ENCODE results near the gene LCT. TPM values are rescaled to one million over a fixed set of nuclear protein-coding genes. Genes with fewer than 3 reads are reported as not detected.

Gene LCT
- total and polyA plus RNA-seq, 2 donors from 2014 or later: 0.19 TPM; not detected in 1

DNA sequence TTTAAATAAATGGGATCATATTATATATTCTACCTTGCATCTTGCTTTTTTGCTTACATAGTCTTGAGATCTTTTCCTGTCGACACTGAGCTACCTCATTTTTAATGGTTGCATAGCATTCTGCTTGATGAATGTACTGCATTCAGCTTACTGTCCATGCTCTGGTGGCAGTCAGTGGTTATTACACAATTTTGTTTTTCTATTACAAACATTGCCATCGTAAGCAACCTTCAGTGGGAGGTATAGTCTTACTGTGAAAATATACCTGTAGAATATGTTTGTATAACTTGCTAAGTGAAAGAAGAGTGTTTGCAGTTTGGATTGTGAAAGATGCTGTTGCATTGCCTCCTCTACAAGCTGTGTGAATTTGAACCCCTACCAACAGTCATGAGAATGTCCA lies 52.0 kb downstream of the LCT start:
- Histone ChIP-seq H3K27me3 (ENCODE audit: control insufficient read depth, insufficient read depth, low read length) (no peaks in the 10 kb centered on the region), H3K4me3 (ENCODE audit: low read length in 3 of 3) (no peak overlapping the region), H3K36me3 (ENCODE audit: control insufficient read depth in 2 of 3, insufficient read depth in 3 of 3, low read length in 3 of 3) (peaks cover 14 to 44% (median 25%) of the 10 kb centered on the region in 3 donors), H3K9ac (ENCODE audit: low read length in 3 of 3) (no peak overlapping the region), H3K9me3 (ENCODE audit: control insufficient read depth in 2 of 3, insufficient read depth in 1 of 3, low read length in 3 of 3) (no peaks in the 10 kb centered on the region), H3K4me1 (ENCODE audit: control insufficient read depth in 2 of 3, insufficient read depth in 2 of 3, low read depth in 1 of 3, low read length in 3 of 3) (no peaks in the 10 kb centered on the region), H3K27ac (ENCODE audit: low read depth in 2 of 2, low read length in 2 of 2) (no peak overlapping the region)
- TF ChIP-seq, protein P1, sequence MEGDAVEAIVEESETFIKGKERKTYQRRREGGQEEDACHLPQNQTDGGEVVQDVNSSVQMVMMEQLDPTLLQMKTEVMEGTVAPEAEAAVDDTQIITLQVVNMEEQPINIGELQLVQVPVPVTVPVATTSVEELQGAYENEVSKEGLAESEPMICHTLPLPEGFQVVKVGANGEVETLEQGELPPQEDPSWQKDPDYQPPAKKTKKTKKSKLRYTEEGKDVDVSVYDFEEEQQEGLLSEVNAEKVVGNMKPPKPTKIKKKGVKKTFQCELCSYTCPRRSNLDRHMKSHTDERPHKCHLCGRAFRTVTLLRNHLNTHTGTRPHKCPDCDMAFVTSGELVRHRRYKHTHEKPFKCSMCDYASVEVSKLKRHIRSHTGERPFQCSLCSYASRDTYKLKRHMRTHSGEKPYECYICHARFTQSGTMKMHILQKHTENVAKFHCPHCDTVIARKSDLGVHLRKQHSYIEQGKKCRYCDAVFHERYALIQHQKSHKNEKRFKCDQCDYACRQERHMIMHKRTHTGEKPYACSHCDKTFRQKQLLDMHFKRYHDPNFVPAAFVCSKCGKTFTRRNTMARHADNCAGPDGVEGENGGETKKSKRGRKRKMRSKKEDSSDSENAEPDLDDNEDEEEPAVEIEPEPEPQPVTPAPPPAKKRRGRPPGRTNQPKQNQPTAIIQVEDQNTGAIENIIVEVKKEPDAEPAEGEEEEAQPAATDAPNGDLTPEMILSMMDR (IDR thresholded peaks at IDR 0.05; ENCODE audit: borderline replicate concordance, extremely low read depth, insufficient read depth): no peak
- no peak for DNase-seq
- no peak for FAIRE-seq
- intact Hi-C loops (cut with DNase I): no loop called here

- Histone ChIP-seq H3K4me3 (ENCODE audit: low read length in 3 of 3) (no peak overlapping the region), H3K36me3 (ENCODE audit: control insufficient read depth in 2 of 3, insufficient read depth in 3 of 3, low read length in 3 of 3) (peaks cover 16 to 55% (median 30%) of the 10 kb centered on the region in 3 donors), H3K9me3 (ENCODE audit: control insufficient read depth in 2 of 3, insufficient read depth in 1 of 3, low read length in 3 of 3) (no peaks in the 10 kb centered on the region), H3K4me1 (ENCODE audit: control insufficient read depth in 2 of 3, insufficient read depth in 2 of 3, low read depth in 1 of 3, low read length in 3 of 3) (no peaks in the 10 kb centered on the region), H3K27me3 (ENCODE audit: control insufficient read depth, insufficient read depth, low read length) (no peaks in the 10 kb centered on the region), H3K9ac (ENCODE audit: low read length in 3 of 3) (no peak overlapping the region), H3K27ac (ENCODE audit: low read depth in 2 of 2, low read length in 2 of 2) (no peak overlapping the region)
- intact Hi-C loops (cut with DNase I): no loop called here
- no peak for FAIRE-seq
- peak in 2 of 5 donors; percentile 37 to 42 for DNase-seq
- TF ChIP-seq, protein P1 (IDR thresholded peaks at IDR 0.05; ENCODE audit: borderline replicate concordance, extremely low read depth, insufficient read depth): no peak
Observed at GRCh38 chr2:135783439-135783838, 53.5 kb downstream of the LCT start.

DNA sequence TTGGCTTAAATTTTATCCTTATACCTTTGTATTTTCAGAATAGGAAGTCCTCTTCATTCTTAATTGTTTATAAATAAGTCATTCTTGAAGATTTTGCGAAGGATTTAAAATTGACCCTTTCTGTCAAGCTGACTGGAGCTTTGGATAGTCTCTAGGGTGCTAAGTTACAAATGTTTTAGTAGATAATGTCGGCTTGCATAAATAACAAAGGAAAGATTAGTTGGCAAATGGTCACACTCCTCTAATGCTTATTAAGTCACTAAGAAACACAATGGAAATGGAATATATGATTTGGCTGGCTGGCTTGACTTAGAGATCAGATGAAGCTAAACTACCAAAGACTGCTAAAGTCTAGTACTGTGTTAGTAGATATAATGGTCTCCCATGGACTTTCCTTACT lies 54.8 kb downstream of the LCT start:
- H3K4me3 ChIP-seq (ENCODE audit: low read length in 3 of 3): no peak overlapping the region
- intact Hi-C loops (cut with DNase I): no loop called here
- H3K27me3 ChIP-seq (ENCODE audit: control insufficient read depth, insufficient read depth, low read length): no peaks in the 10 kb centered on the region
- DNase-seq (no peak), FAIRE-seq (no peak)
- no peaks in the 10 kb centered on the region for H3K9me3 ChIP-seq (ENCODE audit: control insufficient read depth in 2 of 3, insufficient read depth in 1 of 3, low read length in 3 of 3)
- TF ChIP-seq, protein P1 (IDR thresholded peaks at IDR 0.05; ENCODE audit: borderline replicate concordance, extremely low read depth, insufficient read depth): no peak
- H3K27ac ChIP-seq (ENCODE audit: low read depth in 2 of 2, low read length in 2 of 2): no peak overlapping the region
- no peaks in the 10 kb centered on the region for H3K4me1 ChIP-seq (ENCODE audit: control insufficient read depth in 2 of 3, insufficient read depth in 2 of 3, low read depth in 1 of 3, low read length in 3 of 3)
- H3K36me3 ChIP-seq (ENCODE audit: control insufficient read depth in 2 of 3, insufficient read depth in 3 of 3, low read length in 3 of 3): peaks cover 18 to 62% (median 31%) of the 10 kb centered on the region in 3 donors
- no peak overlapping the region for H3K9ac ChIP-seq (ENCODE audit: low read length in 3 of 3)

DNA sequence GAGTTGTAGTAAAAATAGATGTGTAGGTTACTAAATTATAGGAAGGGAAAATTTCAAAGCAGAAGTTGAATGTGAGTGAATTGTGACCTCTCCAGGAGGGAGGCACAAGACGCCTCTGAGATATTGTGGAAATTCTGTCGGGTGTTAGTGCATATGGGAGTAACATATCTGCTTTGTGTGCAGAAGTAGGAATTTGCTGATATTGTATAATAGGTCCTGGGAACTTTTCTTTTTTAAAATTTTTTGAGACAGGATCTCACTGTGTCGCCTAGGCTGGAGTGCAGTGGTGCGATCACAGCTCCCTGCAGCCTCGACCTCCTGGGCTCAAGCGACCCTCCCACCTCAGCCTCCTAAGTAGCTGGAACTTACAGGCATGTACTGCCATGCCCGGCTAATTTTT lies 60.6 kb downstream of the LCT start:
- Histone ChIP-seq H3K9ac (ENCODE audit: low read length in 3 of 3) (no peak overlapping the region), H3K4me1 (ENCODE audit: control insufficient read depth in 2 of 3, insufficient read depth in 2 of 3, low read depth in 1 of 3, low read length in 3 of 3) (no peaks in the 10 kb centered on the region), H3K4me3 (ENCODE audit: low read length in 3 of 3) (no peak overlapping the region), H3K27ac (ENCODE audit: low read depth in 2 of 2, low read length in 2 of 2) (no peak overlapping the region), H3K27me3 (ENCODE audit: control insufficient read depth, insufficient read depth, low read length) (no peaks in the 10 kb centered on the region), H3K36me3 (ENCODE audit: control insufficient read depth in 2 of 3, insufficient read depth in 3 of 3, low read length in 3 of 3) (peaks cover 27 to 79% (median 39%) of the 10 kb centered on the region in 3 donors), H3K9me3 (ENCODE audit: control insufficient read depth in 2 of 3, insufficient read depth in 1 of 3, low read length in 3 of 3) (no peaks in the 10 kb centered on the region)
- TF ChIP-seq, protein P1 (IDR thresholded peaks at IDR 0.05; ENCODE audit: borderline replicate concordance, extremely low read depth, insufficient read depth): no peak
- FAIRE-seq: no peak
- intact Hi-C loops (cut with DNase I): no loop called here
- no peak for DNase-seq

Measured in kidney (tissue), 14 donors.